GM19324 (cell line): ENCODE measurements around the gene SYT17.

ENCODE experiments used
- ATAC-seq: cut with Tn5 transposase; IDR thresholded peaks from one replicate; pipeline ENCODE4 v1.9.1; 2021; ENCODE audit warnings: mild to moderate bottlenecking, moderate library complexity; ENCODE audit not compliant: unreplicated experiment, low FRiP score

The SYT17 gene

GRCh38 chr16:19138601-19139000, 29.4 kb upstream of the SYT17 start:
- ATAC-seq, result no peak

- no peak for ATAC-seq
These were observed 28.5 kb upstream of the SYT17 start for GRCh38 chr16:19139436-19140091.

- no peak for ATAC-seq
These were observed 27.6 kb upstream of the SYT17 start for GRCh38 chr16:19140396-19140795.

GRCh38 chr16:19142939-19143598, 25.0 kb upstream of the SYT17 start:
- ATAC-seq, result no peak

- no peak for ATAC-seq
These were observed 24.5 kb upstream of the SYT17 start for GRCh38 chr16:19143599-19143956.

- no peak for ATAC-seq
These were observed 23.0 kb upstream of the SYT17 start for GRCh38 chr16:19145010-19145409.

GRCh38 chr16:19147126-19147525, 20.9 kb upstream of the SYT17 start:
- ATAC-seq, result no peak

GRCh38 chr16:19147627-19148026, 20.4 kb upstream of the SYT17 start:
- ATAC-seq, result no peak

GRCh38 chr16:19148189-19148588, 19.9 kb upstream of the SYT17 start:
- no peak for ATAC-seq

- no peak for ATAC-seq
These were observed 16.7 kb upstream of the SYT17 start for GRCh38 chr16:19151310-19151709.

- no peak for ATAC-seq
These were observed 16.0 kb upstream of the SYT17 start for GRCh38 chr16:19152042-19152441.

- ATAC-seq, result no peak
These were observed 14.2 kb upstream of the SYT17 start for GRCh38 chr16:19153876-19154275.

- ATAC-seq, result no peak
These were observed 6.0 kb upstream of the SYT17 start for GRCh38 chr16:19162085-19162484.

- no peak for ATAC-seq
These were observed 4.8 kb upstream of the SYT17 start for GRCh38 chr16:19163215-19163614.

GRCh38 chr16:19164285-19164684, 3.8 kb upstream of the SYT17 start:
- no peak for ATAC-seq

GRCh38 chr16:19165101-19165500, 2.9 kb upstream of the SYT17 start:
- ATAC-seq, result no peak

- no peak for ATAC-seq
These were observed 1.5 kb upstream of the SYT17 start for GRCh38 chr16:19166500-19166899.

- ATAC-seq, result no peak
These were observed 486 bp downstream of the SYT17 start for GRCh38 chr16:19168371-19169081.

GRCh38 chr16:19169082-19169639, 1.1 kb downstream of the SYT17 start:
- no peak for ATAC-seq

GRCh38 chr16:19170043-19170655, 2.1 kb downstream of the SYT17 start:
- no peak for ATAC-seq
